ENCODE measurements around the gene LRFN5. TPM values are rescaled to one million over a fixed set of nuclear protein-coding genes. Genes with fewer than 3 reads are reported as not detected.

LRFN5 gene
- total RNA-seq, 1 experiment from 2014 or later = 1.3 TPM

GRCh38 chr14:41623736-41624135, 17.1 kb downstream of the LRFN5 start:
- Mint-ChIP-seq H3K36me3 (ENCODE audit: insufficient read depth in 1 of 3, low read depth in 3 of 3) (no peaks in the 10 kb centered on the region), H3K9me3 (no peaks in the 10 kb centered on the region), H3K27ac (no peak overlapping the region), H3K27me3 (ENCODE audit: low read depth) (no peaks in the 10 kb centered on the region), H3K4me3 (no peak overlapping the region), H3K4me1 (peaks cover 0 to 3% of the 10 kb centered on the region in 2 experiments; a peak in 1 of 4 replicates)
- H3K4ac ChIP-seq (ENCODE audit: low read depth, low read length) = no peak overlapping the region
- H3K79me2 ChIP-seq (ENCODE audit: insufficient read depth, low read length) = no peaks in the 10 kb centered on the region
- no peaks in the 10 kb centered on the region for H3K27me3 ChIP-seq (ENCODE audit: insufficient read depth, low read length)
- H3K18ac ChIP-seq (ENCODE audit: insufficient read length, low read depth, low read length) = no peak overlapping the region
- H2BK20ac ChIP-seq (ENCODE audit: low read depth, low read length, poor library complexity, severe bottlenecking) = no peak overlapping the region
- H2BK5ac ChIP-seq (ENCODE audit: insufficient read length, low read length) = no peak overlapping the region
- no peak overlapping the region for H3T11ph ChIP-seq (ENCODE audit: low read length)
- H2BK15ac ChIP-seq (ENCODE audit: low read depth, low read length) = no peak overlapping the region
- no peak overlapping the region for H2BK12ac ChIP-seq (ENCODE audit: insufficient read length, low read depth, low read length)
- H3K4me2 ChIP-seq (ENCODE audit: insufficient read depth, insufficient read length, low read length) = no peak overlapping the region
- H2AFZ ChIP-seq (ENCODE audit: low read length) = no peak overlapping the region
- no peak overlapping the region for H4K91ac ChIP-seq (ENCODE audit: insufficient read length, low read depth, low read length)
- WGBS (ENCODE audit: extremely low coverage, insufficient read length, low lambda C conversion rate) = no CpG with 5 or more reads among the region's 1 CpG
- no peaks in the 10 kb centered on the region for H3K4me1 ChIP-seq (ENCODE audit: insufficient read depth, low read length)
- H2AK5ac ChIP-seq (ENCODE audit: insufficient read length, low read length) = no peak overlapping the region
- H3K9ac ChIP-seq (ENCODE audit: extremely low read depth, insufficient read length, low read length) = no peak overlapping the region
- no peaks in the 10 kb centered on the region for H3K23me2 ChIP-seq (ENCODE audit: insufficient read length, low read depth, low read length, poor library complexity, severe bottlenecking)
- no peaks in the 10 kb centered on the region for H4K20me1 ChIP-seq (ENCODE audit: control insufficient read depth, insufficient read depth, insufficient read length)
- H4K5ac ChIP-seq (ENCODE audit: insufficient read length, low read depth, low read length) = no peak overlapping the region
- no peak overlapping the region for H2BK120ac ChIP-seq (ENCODE audit: low read depth, low read length, poor library complexity, severe bottlenecking)
- H3K14ac ChIP-seq (ENCODE audit: insufficient read depth, low read length) = no peak overlapping the region
- no peak for TF ChIP-seq CTCF (conservative IDR thresholded peaks at IDR 0.05)
- H3K23ac ChIP-seq (ENCODE audit: insufficient read length, low read depth, low read length) = no peak overlapping the region
- H3K79me1 ChIP-seq (ENCODE audit: insufficient read depth, low read depth, low read length, poor library complexity, severe bottlenecking) = no peaks in the 10 kb centered on the region
- H4K8ac ChIP-seq (replicated peaks; ENCODE audit: insufficient read length, low read depth, low read length) = no peak overlapping the region
- H3K56ac ChIP-seq (ENCODE audit: insufficient read length, low read depth, low read length) = no peak overlapping the region
- H3K27ac ChIP-seq (ENCODE audit: insufficient read length, low read depth, low read length) = no peak overlapping the region
- H3K9me3 ChIP-seq (ENCODE audit: control insufficient read depth, low read depth, low read length) = no peaks in the 10 kb centered on the region
- no peak for DNase-seq
